Measurements from ENCODE around the gene TMEFF2. TPM values are rescaled to one million over a fixed set of nuclear protein-coding genes. Genes with fewer than 3 reads are reported as not detected.

The TMEFF2 gene
- total RNA-seq, 2 donors from 2014 or later, result 0.09 to 0.50 TPM

- no peak for ATAC-seq
- DNase-seq, result no peak
- intact Hi-C loops (cut with DNase I, micrococcal nuclease), result no loop called here
These were observed 195.5 kb downstream of the TMEFF2 start for GRCh38 chr2:191999101-191999841.

- intact Hi-C loops (cut with DNase I, micrococcal nuclease), result no loop called here
- DNase-seq (no peak), ATAC-seq (no peak)
These were observed 199.4 kb downstream of the TMEFF2 start for GRCh38 chr2:191995285-191995684.

- no peak for ATAC-seq
- intact Hi-C loops (cut with DNase I, micrococcal nuclease), result no loop called here
- DNase-seq, result no peak
These were observed 200.0 kb downstream of the TMEFF2 start for GRCh38 chr2:191994749-191995148.

GRCh38 chr2:191991442-191991841 is 203.3 kb downstream of the TMEFF2 start:
- intact Hi-C loops (cut with DNase I, micrococcal nuclease), result no loop called here
- DNase-seq (no peak), ATAC-seq (no peak)

- intact Hi-C loops (cut with DNase I, micrococcal nuclease), result no loop called here
- ATAC-seq (no peak), DNase-seq (no peak)
These were observed 209.0 kb downstream of the TMEFF2 start for GRCh38 chr2:191985740-191986139.

- no peak for DNase-seq
- intact Hi-C loops (cut with DNase I, micrococcal nuclease), result no loop called here
- no peak for ATAC-seq
These were observed 211.1 kb downstream of the TMEFF2 start for GRCh38 chr2:191983591-191983990.

- ATAC-seq (no peak), DNase-seq (no peak)
- intact Hi-C loops (cut with DNase I, micrococcal nuclease), result no loop called here
These were observed 211.5 kb downstream of the TMEFF2 start for GRCh38 chr2:191983186-191983585.

GRCh38 chr2:191981706-191982105 is 213.0 kb downstream of the TMEFF2 start:
- DNase-seq (no peak), ATAC-seq (no peak)
- intact Hi-C loops (cut with DNase I, micrococcal nuclease), result no loop called here

GRCh38 chr2:191980483-191980882 is 214.2 kb downstream of the TMEFF2 start:
- intact Hi-C loops (cut with DNase I, micrococcal nuclease), result no loop called here
- ATAC-seq (no peak), DNase-seq (no peak)

GRCh38 chr2:191979221-191979730 is 215.5 kb downstream of the TMEFF2 start:
- intact Hi-C loops (cut with DNase I, micrococcal nuclease), result no loop called here
- DNase-seq (no peak), ATAC-seq (no peak)

- no peak for ATAC-seq
- no peak for DNase-seq
- intact Hi-C loops (cut with DNase I, micrococcal nuclease), result no loop called here
These were observed 217.0 kb downstream of the TMEFF2 start for GRCh38 chr2:191977754-191978153.

- ATAC-seq (no peak), DNase-seq (no peak)
- intact Hi-C loops (cut with DNase I, micrococcal nuclease), result no loop called here
These were observed 218.3 kb downstream of the TMEFF2 start for GRCh38 chr2:191976436-191976835.

GRCh38 chr2:191974676-191975075 is 220.1 kb downstream of the TMEFF2 start:
- no peak for ATAC-seq
- intact Hi-C loops (cut with DNase I, micrococcal nuclease), result no loop called here
- DNase-seq, result no peak

GRCh38 chr2:191970867-191971266 is 223.9 kb downstream of the TMEFF2 start:
- ATAC-seq (no peak), DNase-seq (no peak)
- intact Hi-C loops (cut with DNase I, micrococcal nuclease), result no loop called here

- no peak for DNase-seq
- no peak for ATAC-seq
These were observed 226.6 kb downstream of the TMEFF2 start for GRCh38 chr2:191968120-191968519.

GRCh38 chr2:191965733-191966132 is 229.0 kb downstream of the TMEFF2 start:
- intact Hi-C loops (cut with DNase I, micrococcal nuclease), result no loop called here
- ATAC-seq, result no peak
- DNase-seq, result no peak

More at GRCh38 chr2:191968120-191968519, 226.6 kb downstream of the TMEFF2 start:
- intact Hi-C loops (cut with DNase I, micrococcal nuclease), result no loop called here

- ATAC-seq (peak; percentile 87), DNase-seq (no peak)
- intact Hi-C loops (cut with DNase I, micrococcal nuclease), result no loop called here
These were observed 233.2 kb downstream of the TMEFF2 start for GRCh38 chr2:191961556-191961955.

- intact Hi-C loops (cut with DNase I, micrococcal nuclease), result no loop called here
- DNase-seq (no peak), ATAC-seq (no peak)
These were observed 235.5 kb downstream of the TMEFF2 start for GRCh38 chr2:191959209-191959608.

GRCh38 chr2:191957996-191958860 is 236.5 kb downstream of the TMEFF2 start:
- DNase-seq (no peak), ATAC-seq (no peak)
- intact Hi-C loops (cut with DNase I, micrococcal nuclease), result no loop called here

- intact Hi-C loops (cut with DNase I, micrococcal nuclease), result no loop called here
- ATAC-seq (no peak), DNase-seq (no peak)
These were observed 240.3 kb downstream of the TMEFF2 start for GRCh38 chr2:191954451-191954850.
